G401.6 (cell line): ENCODE data around the gene DNAJB2.
"Not testable (repeated sequence)": the region's sequence is repeated elsewhere in the genome, so short reads cannot be mapped to it uniquely, and the experiment has no call there.

ENCODE experiments used
- FAIRE-seq: peaks from 2 replicates; lab custom pipeline; 2012; peaks lifted over from hg19 to GRCh38; lab: Jason Lieb, UNC

DNAJB2 gene

GRCh38 chr2:219258942-219259341, 20.2 kb upstream of the DNAJB2 start:
- FAIRE-seq, result not testable (repeated sequence)

- FAIRE-seq, result no peak
These were observed 17.9 kb upstream of the DNAJB2 start for GRCh38 chr2:219261024-219261855.

- no peak for FAIRE-seq
These were observed 12.9 kb upstream of the DNAJB2 start for GRCh38 chr2:219266232-219266631.

GRCh38 chr2:219266886-219267285, 12.3 kb upstream of the DNAJB2 start:
- FAIRE-seq, result no peak

GRCh38 chr2:219268294-219268693, 10.9 kb upstream of the DNAJB2 start:
- no peak for FAIRE-seq

GRCh38 chr2:219269362-219270054, 9.7 kb upstream of the DNAJB2 start:
- FAIRE-seq, result no peak

- FAIRE-seq, result no peak
These were observed 9.2 kb upstream of the DNAJB2 start for GRCh38 chr2:219270055-219270372.

GRCh38 chr2:219271021-219271420, 8.1 kb upstream of the DNAJB2 start:
- no peak for FAIRE-seq

GRCh38 chr2:219272356-219272755, 6.8 kb upstream of the DNAJB2 start:
- FAIRE-seq, result no peak

- no peak for FAIRE-seq
These were observed 6.2 kb upstream of the DNAJB2 start for GRCh38 chr2:219272995-219273394.

- no peak for FAIRE-seq
These were observed 5.2 kb upstream of the DNAJB2 start for GRCh38 chr2:219273937-219274336.

- peak; percentile 92 for FAIRE-seq
These were observed 4.7 kb upstream of the DNAJB2 start for GRCh38 chr2:219274361-219274921.

GRCh38 chr2:219277703-219278654, 1.2 kb upstream of the DNAJB2 start:
- peak; percentile 89 for FAIRE-seq

GRCh38 chr2:219278655-219279150, 463 bp upstream of the DNAJB2 start:
- no peak for FAIRE-seq

- no peak for FAIRE-seq
These were observed 850 bp downstream of the DNAJB2 start for GRCh38 chr2:219279916-219280516.

- FAIRE-seq, result no peak
These were observed 1.5 kb downstream of the DNAJB2 start for GRCh38 chr2:219280651-219281050.

GRCh38 chr2:219281588-219281987, 2.4 kb downstream of the DNAJB2 start:
- no peak for FAIRE-seq

- no peak for FAIRE-seq
These were observed 3.2 kb downstream of the DNAJB2 start for GRCh38 chr2:219282375-219282774.

GRCh38 chr2:219282943-219283581, 3.9 kb downstream of the DNAJB2 start:
- no peak for FAIRE-seq

- FAIRE-seq, result no peak
These were observed 5.6 kb downstream of the DNAJB2 start for GRCh38 chr2:219284501-219285372.
